ENCODE data around the gene FKBP2. TPM values are rescaled to one million over a fixed set of nuclear protein-coding genes. Genes with fewer than 3 reads are reported as not detected.

The FKBP2 gene
- total and polyA plus RNA-seq, 2 of the 13 experiments (the other 11 are each of a cell fraction or from before 2014, with no cell fraction given), result 30.1 to 53.3 TPM

DNA sequence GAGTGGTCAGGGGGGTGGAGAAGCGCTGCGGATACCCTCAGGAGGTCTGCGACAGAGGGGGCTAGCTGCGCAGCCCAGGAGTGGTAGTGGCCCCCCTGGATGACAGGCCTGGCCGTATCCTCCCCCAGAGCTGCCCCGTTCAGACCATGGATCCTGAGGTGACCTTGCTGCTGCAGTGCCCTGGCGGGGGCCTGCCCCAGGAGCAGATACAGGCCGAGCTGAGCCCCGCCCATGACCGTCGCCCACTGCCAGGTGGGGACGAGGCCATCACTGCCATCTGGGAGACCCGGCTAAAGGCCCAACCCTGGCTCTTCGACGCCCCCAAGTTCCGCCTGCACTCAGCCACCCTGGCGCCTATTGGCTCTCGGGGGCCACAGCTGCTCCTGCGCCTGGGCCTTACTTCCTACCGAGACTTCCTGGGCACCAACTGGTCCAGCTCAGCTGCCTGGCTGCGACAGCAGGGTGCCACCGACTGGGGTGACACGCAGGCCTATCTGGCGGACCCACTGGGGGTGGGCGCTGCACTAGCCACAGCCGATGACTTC is 14.3 kb upstream of the FKBP2 start (continued):
- TF ChIP-seq GABPA (IDR thresholded peaks at IDR 0.05; ENCODE audit: low read depth, low read length) (no peak), GABPA (CRISPR knock-in tag; IDR thresholded peaks at IDR 0.05; ENCODE audit: low read depth) (peak; percentile 69), ZMAT3 (CRISPR knock-in tag; conservative IDR thresholded peaks at IDR 0.05) (0 out of 2 replicates have a peak, but pooled peaks have one; percentile 1), MTF1 (CRISPR knock-in tag; IDR thresholded peaks at IDR 0.05) (no peak), FOSL1 (CRISPR knock-in tag; IDR thresholded peaks at IDR 0.05; ENCODE audit: borderline replicate concordance) (no peak), ZNF30 (CRISPR knock-in tag; IDR thresholded peaks at IDR 0.05) (no peak), TRIM24 (CRISPR knock-in tag; IDR thresholded peaks at IDR 0.05) (no peak), KLF12 (CRISPR knock-in tag; IDR thresholded peaks at IDR 0.05; ENCODE audit: borderline replicate concordance) (peak; percentile 49; the same call in 1 of the 2 replicates), ZNF264 (CRISPR knock-in tag; IDR thresholded peaks at IDR 0.05) (0 out of 2 replicates have a peak, but pooled peaks have one; percentile 19)
- TF ChIP-seq, protein P1, sequence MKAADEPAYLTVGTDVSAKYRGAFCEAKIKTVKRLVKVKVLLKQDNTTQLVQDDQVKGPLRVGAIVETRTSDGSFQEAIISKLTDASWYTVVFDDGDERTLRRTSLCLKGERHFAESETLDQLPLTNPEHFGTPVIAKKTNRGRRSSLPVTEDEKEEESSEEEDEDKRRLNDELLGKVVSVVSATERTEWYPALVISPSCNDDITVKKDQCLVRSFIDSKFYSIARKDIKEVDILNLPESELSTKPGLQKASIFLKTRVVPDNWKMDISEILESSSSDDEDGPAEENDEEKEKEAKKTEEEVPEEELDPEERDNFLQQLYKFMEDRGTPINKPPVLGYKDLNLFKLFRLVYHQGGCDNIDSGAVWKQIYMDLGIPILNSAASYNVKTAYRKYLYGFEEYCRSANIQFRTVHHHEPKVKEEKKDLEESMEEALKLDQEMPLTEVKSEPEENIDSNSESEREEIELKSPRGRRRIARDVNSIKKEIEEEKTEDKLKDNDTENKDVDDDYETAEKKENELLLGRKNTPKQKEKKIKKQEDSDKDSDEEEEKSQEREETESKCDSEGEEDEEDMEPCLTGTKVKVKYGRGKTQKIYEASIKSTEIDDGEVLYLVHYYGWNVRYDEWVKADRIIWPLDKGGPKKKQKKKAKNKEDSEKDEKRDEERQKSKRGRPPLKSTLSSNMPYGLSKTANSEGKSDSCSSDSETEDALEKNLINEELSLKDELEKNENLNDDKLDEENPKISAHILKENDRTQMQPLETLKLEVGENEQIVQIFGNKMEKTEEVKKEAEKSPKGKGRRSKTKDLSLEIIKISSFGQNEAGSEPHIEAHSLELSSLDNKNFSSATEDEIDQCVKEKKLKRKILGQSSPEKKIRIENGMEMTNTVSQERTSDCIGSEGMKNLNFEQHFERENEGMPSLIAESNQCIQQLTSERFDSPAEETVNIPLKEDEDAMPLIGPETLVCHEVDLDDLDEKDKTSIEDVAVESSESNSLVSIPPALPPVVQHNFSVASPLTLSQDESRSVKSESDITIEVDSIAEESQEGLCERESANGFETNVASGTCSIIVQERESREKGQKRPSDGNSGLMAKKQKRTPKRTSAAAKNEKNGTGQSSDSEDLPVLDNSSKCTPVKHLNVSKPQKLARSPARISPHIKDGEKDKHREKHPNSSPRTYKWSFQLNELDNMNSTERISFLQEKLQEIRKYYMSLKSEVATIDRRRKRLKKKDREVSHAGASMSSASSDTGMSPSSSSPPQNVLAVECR (CRISPR knock-in tag; IDR thresholded peaks at IDR 0.05; ENCODE audit: borderline replicate concordance), result peak; percentile 52; the same call in 1 of the 2 replicates
- TF ChIP-seq, protein P2, sequence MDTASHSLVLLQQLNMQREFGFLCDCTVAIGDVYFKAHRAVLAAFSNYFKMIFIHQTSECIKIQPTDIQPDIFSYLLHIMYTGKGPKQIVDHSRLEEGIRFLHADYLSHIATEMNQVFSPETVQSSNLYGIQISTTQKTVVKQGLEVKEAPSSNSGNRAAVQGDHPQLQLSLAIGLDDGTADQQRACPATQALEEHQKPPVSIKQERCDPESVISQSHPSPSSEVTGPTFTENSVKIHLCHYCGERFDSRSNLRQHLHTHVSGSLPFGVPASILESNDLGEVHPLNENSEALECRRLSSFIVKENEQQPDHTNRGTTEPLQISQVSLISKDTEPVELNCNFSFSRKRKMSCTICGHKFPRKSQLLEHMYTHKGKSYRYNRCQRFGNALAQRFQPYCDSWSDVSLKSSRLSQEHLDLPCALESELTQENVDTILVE (CRISPR knock-in tag; IDR thresholded peaks at IDR 0.05), result peak; percentile 7; the same call in 1 of the 2 replicates
- TF ChIP-seq, protein P3, sequence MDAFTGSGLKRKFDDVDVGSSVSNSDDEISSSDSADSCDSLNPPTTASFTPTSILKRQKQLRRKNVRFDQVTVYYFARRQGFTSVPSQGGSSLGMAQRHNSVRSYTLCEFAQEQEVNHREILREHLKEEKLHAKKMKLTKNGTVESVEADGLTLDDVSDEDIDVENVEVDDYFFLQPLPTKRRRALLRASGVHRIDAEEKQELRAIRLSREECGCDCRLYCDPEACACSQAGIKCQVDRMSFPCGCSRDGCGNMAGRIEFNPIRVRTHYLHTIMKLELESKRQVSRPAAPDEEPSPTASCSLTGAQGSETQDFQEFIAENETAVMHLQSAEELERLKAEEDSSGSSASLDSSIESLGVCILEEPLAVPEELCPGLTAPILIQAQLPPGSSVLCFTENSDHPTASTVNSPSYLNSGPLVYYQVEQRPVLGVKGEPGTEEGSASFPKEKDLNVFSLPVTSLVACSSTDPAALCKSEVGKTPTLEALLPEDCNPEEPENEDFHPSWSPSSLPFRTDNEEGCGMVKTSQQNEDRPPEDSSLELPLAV (CRISPR knock-in tag; conservative IDR thresholded peaks at IDR 0.05; ENCODE audit: low read depth), result no peak
- TF ChIP-seq, protein P4, sequence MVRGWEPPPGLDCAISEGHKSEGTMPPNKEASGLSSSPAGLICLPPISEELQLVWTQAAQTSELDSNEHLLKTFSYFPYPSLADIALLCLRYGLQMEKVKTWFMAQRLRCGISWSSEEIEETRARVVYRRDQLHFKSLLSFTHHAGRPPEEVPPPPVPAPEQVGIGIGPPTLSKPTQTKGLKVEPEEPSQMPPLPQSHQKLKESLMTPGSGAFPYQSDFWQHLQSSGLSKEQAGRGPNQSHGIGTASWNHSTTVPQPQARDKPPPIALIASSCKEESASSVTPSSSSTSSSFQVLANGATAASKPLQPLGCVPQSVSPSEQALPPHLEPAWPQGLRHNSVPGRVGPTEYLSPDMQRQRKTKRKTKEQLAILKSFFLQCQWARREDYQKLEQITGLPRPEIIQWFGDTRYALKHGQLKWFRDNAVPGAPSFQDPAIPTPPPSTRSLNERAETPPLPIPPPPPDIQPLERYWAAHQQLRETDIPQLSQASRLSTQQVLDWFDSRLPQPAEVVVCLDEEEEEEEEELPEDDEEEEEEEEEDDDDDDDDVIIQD (CRISPR knock-in tag; IDR thresholded peaks at IDR 0.05; ENCODE audit: low read depth), result no peak
- TF ChIP-seq, protein P5, sequence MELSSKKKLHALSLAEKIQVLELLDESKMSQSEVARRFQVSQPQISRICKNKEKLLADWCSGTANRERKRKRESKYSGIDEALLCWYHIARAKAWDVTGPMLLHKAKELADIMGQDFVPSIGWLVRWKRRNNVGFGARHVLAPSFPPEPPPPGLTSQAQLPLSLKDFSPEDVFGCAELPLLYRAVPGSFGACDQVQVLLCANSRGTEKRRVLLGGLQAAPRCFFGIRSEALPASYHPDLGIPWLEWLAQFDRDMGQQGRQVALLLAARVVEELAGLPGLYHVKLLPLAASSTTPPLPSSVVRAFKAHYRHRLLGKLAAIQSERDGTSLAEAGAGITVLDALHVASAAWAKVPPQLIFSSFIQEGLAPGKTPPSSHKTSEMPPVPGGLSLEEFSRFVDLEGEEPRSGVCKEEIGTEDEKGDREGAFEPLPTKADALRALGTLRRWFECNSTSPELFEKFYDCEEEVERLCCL (CRISPR knock-in tag; IDR thresholded peaks at IDR 0.05; ENCODE audit: borderline replicate concordance), result no peak
- TF ChIP-seq, protein P6, sequence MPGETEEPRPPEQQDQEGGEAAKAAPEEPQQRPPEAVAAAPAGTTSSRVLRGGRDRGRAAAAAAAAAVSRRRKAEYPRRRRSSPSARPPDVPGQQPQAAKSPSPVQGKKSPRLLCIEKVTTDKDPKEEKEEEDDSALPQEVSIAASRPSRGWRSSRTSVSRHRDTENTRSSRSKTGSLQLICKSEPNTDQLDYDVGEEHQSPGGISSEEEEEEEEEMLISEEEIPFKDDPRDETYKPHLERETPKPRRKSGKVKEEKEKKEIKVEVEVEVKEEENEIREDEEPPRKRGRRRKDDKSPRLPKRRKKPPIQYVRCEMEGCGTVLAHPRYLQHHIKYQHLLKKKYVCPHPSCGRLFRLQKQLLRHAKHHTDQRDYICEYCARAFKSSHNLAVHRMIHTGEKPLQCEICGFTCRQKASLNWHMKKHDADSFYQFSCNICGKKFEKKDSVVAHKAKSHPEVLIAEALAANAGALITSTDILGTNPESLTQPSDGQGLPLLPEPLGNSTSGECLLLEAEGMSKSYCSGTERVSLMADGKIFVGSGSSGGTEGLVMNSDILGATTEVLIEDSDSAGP (CRISPR knock-in tag; IDR thresholded peaks at IDR 0.05; ENCODE audit: borderline replicate concordance), result peak; percentile 63; the same call in 1 of the 2 replicates

All from HepG2 (cell line).